Coronary artery (tissue), 2 donors: ENCODE measurements around the gene CLCNKA.
A peak's percentile ranks its signal among the peaks of the same experiment; 100 is the strongest.

ENCODE experiments used
- DNase-seq: peaks from one replicate; pipeline ENCODE4 v3.0.0-alpha.2; 2017; ENCODE audit warnings: low spot score
- H3K27ac ChIP-seq, 2 donors: fragments of 200-600 bp; sonication (generic); one replicate each; pipeline ENCODE4 v1.5.1; 2016 to 2019
- H3K4me3 ChIP-seq: fragments of 200-600 bp; sonication (generic); 2 replicates; pipeline ENCODE4 v1.5.1; 2016; ENCODE audit warnings: mild to moderate bottlenecking, moderate library complexity
- CTCF ChIP-seq: fragments of 200-600 bp; sonication (generic); IDR thresholded peaks from one replicate; pipeline ENCODE4 v1.5.1; 2019; ENCODE audit warnings: antibody characterized with exemption

Gene CLCNKA

GRCh38 chr1:16075337-16076030 lies 53.6 kb downstream of the CLCNKA start:
- Histone ChIP-seq H3K4me3 (no peak overlapping the region), H3K27ac (peak overlapping the region in 1 of 2 donors; percentile 24)
- no peak for TF ChIP-seq CTCF
- DNase-seq: no peak

GRCh38 chr1:16076031-16076864 lies 54.4 kb downstream of the CLCNKA start:
- no peak overlapping the region for H3K4me3 ChIP-seq
- DNase-seq: no peak
- peak overlapping the region; percentile 20 to 24 for H3K27ac ChIP-seq
- TF ChIP-seq CTCF: no peak

- no peak overlapping the region for H3K4me3 ChIP-seq
- peak overlapping the region in 1 of 2 donors; percentile 24 for H3K27ac ChIP-seq
- no peak for DNase-seq
- TF ChIP-seq CTCF: no peak
Observed at GRCh38 chr1:16076865-16077238, 55.0 kb downstream of the CLCNKA start.

GRCh38 chr1:16077406-16078245 lies 55.8 kb downstream of the CLCNKA start:
- TF ChIP-seq CTCF: no peak
- H3K27ac ChIP-seq: no peak overlapping the region

GRCh38 chr1:16078925-16079656 lies 57.3 kb downstream of the CLCNKA start:
- Histone ChIP-seq H3K4me3 (no peak overlapping the region), H3K27ac (no peak overlapping the region)
- no peak for DNase-seq
- TF ChIP-seq CTCF: peak; percentile 75

More at GRCh38 chr1:16077406-16078245, 55.8 kb downstream of the CLCNKA start:
- H3K4me3 ChIP-seq: no peak overlapping the region
- DNase-seq: no peak

- H3K27ac ChIP-seq: no peak overlapping the region
- TF ChIP-seq CTCF: no peak
- H3K4me3 ChIP-seq: no peak overlapping the region
- no peak for DNase-seq
Observed at GRCh38 chr1:16080422-16081150, 58.8 kb downstream of the CLCNKA start.
